ENCODE measurements around the gene MDFIC. TPM values are rescaled to one million over a fixed set of nuclear protein-coding genes. Genes with fewer than 3 reads are reported as not detected.

MDFIC gene
- total and polyA plus RNA-seq, 2 experiments from 2014 or later = 3.0 to 5.2 TPM

DNA sequence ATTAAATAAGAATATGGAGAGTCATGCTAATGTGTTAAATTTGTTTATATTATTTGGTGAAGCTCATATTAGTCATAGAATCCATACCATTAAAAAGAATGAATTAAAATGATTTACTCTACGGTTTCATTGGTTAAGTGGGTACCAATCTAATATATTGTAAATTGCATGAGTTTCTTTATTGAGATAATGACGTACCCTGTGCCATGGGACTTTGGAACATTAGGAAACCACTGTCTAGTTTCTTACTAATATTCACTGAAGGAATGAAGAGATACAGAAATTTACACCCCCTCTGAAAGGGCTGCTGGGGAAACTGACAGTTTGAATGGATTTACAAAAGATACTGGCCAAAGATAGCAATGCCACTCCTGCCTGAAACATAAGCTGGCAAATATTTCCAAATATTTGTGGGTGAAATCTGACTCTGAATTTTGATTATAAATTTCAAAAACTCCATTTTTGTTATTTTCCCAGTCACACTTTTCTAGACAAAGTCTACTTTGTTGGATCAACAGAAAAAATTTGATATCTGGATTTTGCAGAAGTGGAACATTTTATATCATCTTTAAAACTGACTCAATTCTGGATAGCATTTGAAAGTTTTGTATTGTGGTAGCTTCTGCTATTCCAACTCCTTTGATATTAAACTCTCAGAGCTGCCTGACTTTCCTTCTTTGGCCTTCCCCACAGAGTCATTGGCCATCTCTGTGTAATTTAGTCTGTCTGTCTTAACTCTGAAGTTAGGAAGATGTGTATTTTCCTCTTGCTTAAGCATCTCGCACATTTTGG is 22.3 kb downstream of the MDFIC start (continued):
- TF ChIP-seq, protein P1, sequence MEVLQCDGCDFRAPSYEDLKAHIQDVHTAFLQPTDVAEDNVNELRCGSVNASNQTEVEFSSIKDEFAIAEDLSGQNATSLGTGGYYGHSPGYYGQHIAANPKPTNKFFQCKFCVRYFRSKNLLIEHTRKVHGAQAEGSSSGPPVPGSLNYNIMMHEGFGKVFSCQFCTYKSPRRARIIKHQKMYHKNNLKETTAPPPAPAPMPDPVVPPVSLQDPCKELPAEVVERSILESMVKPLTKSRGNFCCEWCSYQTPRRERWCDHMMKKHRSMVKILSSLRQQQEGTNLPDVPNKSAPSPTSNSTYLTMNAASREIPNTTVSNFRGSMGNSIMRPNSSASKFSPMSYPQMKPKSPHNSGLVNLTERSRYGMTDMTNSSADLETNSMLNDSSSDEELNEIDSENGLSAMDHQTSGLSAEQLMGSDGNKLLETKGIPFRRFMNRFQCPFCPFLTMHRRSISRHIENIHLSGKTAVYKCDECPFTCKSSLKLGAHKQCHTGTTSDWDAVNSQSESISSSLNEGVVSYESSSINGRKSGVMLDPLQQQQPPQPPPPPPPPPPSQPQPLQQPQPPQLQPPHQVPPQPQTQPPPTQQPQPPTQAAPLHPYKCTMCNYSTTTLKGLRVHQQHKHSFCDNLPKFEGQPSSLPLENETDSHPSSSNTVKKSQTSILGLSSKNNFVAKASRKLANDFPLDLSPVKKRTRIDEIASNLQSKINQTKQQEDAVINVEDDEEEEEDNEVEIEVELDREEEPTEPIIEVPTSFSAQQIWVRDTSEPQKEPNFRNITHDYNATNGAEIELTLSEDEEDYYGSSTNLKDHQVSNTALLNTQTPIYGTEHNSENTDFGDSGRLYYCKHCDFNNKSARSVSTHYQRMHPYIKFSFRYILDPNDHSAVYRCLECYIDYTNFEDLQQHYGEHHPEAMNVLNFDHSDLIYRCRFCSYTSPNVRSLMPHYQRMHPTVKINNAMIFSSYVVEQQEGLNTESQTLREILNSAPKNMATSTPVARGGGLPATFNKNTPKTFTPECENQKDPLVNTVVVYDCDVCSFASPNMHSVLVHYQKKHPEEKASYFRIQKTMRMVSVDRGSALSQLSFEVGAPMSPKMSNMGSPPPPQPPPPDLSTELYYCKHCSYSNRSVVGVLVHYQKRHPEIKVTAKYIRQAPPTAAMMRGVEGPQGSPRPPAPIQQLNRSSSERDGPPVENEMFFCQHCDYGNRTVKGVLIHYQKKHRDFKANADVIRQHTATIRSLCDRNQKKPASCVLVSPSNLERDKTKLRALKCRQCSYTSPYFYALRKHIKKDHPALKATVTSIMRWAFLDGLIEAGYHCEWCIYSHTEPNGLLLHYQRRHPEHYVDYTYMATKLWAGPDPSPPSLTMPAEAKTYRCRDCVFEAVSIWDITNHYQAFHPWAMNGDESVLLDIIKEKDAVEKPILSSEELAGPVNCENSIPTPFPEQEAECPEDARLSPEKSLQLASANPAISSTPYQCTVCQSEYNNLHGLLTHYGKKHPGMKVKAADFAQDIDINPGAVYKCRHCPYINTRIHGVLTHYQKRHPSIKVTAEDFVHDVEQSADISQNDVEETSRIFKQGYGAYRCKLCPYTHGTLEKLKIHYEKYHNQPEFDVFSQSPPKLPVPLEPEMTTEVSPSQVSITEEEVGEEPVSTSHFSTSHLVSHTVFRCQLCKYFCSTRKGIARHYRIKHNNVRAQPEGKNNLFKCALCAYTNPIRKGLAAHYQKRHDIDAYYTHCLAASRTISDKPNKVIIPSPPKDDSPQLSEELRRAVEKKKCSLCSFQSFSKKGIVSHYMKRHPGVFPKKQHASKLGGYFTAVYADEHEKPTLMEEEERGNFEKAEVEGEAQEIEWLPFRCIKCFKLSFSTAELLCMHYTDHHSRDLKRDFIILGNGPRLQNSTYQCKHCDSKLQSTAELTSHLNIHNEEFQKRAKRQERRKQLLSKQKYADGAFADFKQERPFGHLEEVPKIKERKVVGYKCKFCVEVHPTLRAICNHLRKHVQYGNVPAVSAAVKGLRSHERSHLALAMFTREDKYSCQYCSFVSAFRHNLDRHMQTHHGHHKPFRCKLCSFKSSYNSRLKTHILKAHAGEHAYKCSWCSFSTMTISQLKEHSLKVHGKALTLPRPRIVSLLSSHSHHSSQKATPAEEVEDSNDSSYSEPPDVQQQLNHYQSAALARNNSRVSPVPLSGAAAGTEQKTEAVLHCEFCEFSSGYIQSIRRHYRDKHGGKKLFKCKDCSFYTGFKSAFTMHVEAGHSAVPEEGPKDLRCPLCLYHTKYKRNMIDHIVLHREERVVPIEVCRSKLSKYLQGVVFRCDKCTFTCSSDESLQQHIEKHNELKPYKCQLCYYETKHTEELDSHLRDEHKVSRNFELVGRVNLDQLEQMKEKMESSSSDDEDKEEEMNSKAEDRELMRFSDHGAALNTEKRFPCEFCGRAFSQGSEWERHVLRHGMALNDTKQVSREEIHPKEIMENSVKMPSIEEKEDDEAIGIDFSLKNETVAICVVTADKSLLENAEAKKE (CRISPR knock-in tag; IDR thresholded peaks at IDR 0.05) = no peak
- TF ChIP-seq ZNF331 (CRISPR knock-in tag; IDR thresholded peaks at IDR 0.05; ENCODE audit: low read depth) = no peak
- no peak for TF ChIP-seq NANOG (IDR thresholded peaks at IDR 0.05; ENCODE audit: borderline replicate concordance)
- no peak for TF ChIP-seq STAT1 (IDR thresholded peaks at IDR 0.05; ENCODE audit: unreplicated experiment)
- TF ChIP-seq, protein P2, sequence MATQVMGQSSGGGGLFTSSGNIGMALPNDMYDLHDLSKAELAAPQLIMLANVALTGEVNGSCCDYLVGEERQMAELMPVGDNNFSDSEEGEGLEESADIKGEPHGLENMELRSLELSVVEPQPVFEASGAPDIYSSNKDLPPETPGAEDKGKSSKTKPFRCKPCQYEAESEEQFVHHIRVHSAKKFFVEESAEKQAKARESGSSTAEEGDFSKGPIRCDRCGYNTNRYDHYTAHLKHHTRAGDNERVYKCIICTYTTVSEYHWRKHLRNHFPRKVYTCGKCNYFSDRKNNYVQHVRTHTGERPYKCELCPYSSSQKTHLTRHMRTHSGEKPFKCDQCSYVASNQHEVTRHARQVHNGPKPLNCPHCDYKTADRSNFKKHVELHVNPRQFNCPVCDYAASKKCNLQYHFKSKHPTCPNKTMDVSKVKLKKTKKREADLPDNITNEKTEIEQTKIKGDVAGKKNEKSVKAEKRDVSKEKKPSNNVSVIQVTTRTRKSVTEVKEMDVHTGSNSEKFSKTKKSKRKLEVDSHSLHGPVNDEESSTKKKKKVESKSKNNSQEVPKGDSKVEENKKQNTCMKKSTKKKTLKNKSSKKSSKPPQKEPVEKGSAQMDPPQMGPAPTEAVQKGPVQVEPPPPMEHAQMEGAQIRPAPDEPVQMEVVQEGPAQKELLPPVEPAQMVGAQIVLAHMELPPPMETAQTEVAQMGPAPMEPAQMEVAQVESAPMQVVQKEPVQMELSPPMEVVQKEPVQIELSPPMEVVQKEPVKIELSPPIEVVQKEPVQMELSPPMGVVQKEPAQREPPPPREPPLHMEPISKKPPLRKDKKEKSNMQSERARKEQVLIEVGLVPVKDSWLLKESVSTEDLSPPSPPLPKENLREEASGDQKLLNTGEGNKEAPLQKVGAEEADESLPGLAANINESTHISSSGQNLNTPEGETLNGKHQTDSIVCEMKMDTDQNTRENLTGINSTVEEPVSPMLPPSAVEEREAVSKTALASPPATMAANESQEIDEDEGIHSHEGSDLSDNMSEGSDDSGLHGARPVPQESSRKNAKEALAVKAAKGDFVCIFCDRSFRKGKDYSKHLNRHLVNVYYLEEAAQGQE (IDR thresholded peaks at IDR 0.05; ENCODE audit: unreplicated experiment) = no peak
- TF ChIP-seq EZH2phosphoT487 (IDR thresholded peaks at IDR 0.05; ENCODE audit: unreplicated experiment) = no peak
